Smooth muscle cell (in vitro differentiated cells): ENCODE results near the gene BABAM2. TPM values are rescaled to one million over a fixed set of nuclear protein-coding genes. Genes with fewer than 3 reads are reported as not detected.

ENCODE experiments used
- DNase-seq: peaks from one replicate; lab custom pipeline; 2025; ENCODE audit not compliant: unreplicated experiment; lab: John Stamatoyannopoulos, UW
- H2AFZ ChIP-seq: fragments of 200-600 bp; sonication (generic); 2 replicates; pipeline ENCODE4 v1.6.0; 2016; ENCODE audit warnings: antibody characterized with exemption, low read depth, mild to moderate bottlenecking
- H3F3A ChIP-seq: fragments of 200-600 bp; sonication (generic); 2 replicates; pipeline ENCODE4 v1.6.0; 2017; ENCODE audit warnings: antibody characterized with exemption, low read depth
- H3K27ac ChIP-seq: fragments of 200-600 bp; sonication (generic); 2 replicates; pipeline ENCODE4 v1.5.1; 2016; ENCODE audit warnings: low read depth, mild to moderate bottlenecking
- H3K27me3 ChIP-seq: fragments of 200-600 bp; sonication (generic); 2 replicates; pipeline ENCODE4 v1.6.1; 2016; ENCODE audit warnings: low read depth, mild to moderate bottlenecking
- H3K36me3 ChIP-seq: fragments of 200-600 bp; sonication (generic); 2 replicates; pipeline ENCODE4 v1.5.1; 2016; ENCODE audit warnings: low read depth
- H3K4me1 ChIP-seq: fragments of 200-600 bp; sonication (generic); 2 replicates; pipeline ENCODE4 v1.5.1; 2016; ENCODE audit warnings: low read depth
- H3K4me2 ChIP-seq: fragments of 200-600 bp; sonication (generic); 2 replicates; pipeline ENCODE4 v1.6.0; 2016; ENCODE audit warnings: mild to moderate bottlenecking
- H3K4me3 ChIP-seq: fragments of 200-600 bp; sonication (generic); 2 replicates; pipeline ENCODE4 v1.5.1; 2016; ENCODE audit warnings: mild to moderate bottlenecking
- H3K79me2 ChIP-seq: fragments of 200-600 bp; sonication (generic); 2 replicates; pipeline ENCODE4 v1.6.0; 2016; ENCODE audit warnings: low read depth, mild to moderate bottlenecking
- H3K9ac ChIP-seq: fragments of 200-600 bp; sonication (generic); 2 replicates; pipeline ENCODE4 v1.6.0; 2016; ENCODE audit warnings: low read depth
- H3K9me3 ChIP-seq: fragments of 200-600 bp; sonication (generic); replicated peaks from 2 replicates; pipeline ENCODE4 v1.5.1; 2016; ENCODE audit warnings: low read depth
- H4K20me1 ChIP-seq: fragments of 200-600 bp; sonication (generic); 2 replicates; pipeline ENCODE4 v1.6.0; 2016; ENCODE audit warnings: low read depth
- WGBS: methylation state at CpG from one replicate; pipeline ENCODE4 v1.1.7; 2016; ENCODE audit warnings: low lambda C conversion rate; 5-methylcytosine and 5-hydroxymethylcytosine counted together
- polyA plus RNA-seq: library from polyadenylated mRNA; unstranded; fragments of >200 nt; fragmentation: Nextera tagmentation; extraction: Ambion mirVana; gene quantifications from 2 replicates; pipeline ENCODE4 v1.2.1, GENCODE V29; 2016
- total RNA-seq: library from RNA; depleted of rRNA; stranded (reverse); fragments of >200 nt; gene quantifications from 2 replicates; pipeline ENCODE4 v1.2.3, GENCODE V29; 2014
- TF ChIP-seq, protein P1 (sequence below): fragments of 200-600 bp; sonication (generic); IDR thresholded peaks from 2 replicates; pipeline ENCODE4 v1.5.1; 2017; ENCODE audit warnings: borderline replicate concordance, mild to moderate bottlenecking, antibody characterized with exemption; ENCODE audit not compliant: insufficient read depth, poor library complexity, severe bottlenecking

Gene BABAM2
- total and polyA plus RNA-seq, 2 experiments from 2014 or later = 26.5 to 29.1 TPM

GRCh38 chr2:28274911-28275685 lies 384.6 kb downstream of the BABAM2 start:
- Histone ChIP-seq H3K79me2 (no peaks in the 10 kb centered on the region), H3K27ac (peak overlapping the region; percentile 96), H3K4me1 (peaks cover 16% of the 10 kb centered on the region), H3K4me2 (peak overlapping the region; percentile 65), H3K9me3 (no peaks in the 10 kb centered on the region), H2AFZ (no peak overlapping the region), H3F3A (peaks cover 14% of the 10 kb centered on the region), H3K36me3 (no peaks in the 10 kb centered on the region), H3K4me3 (no peak overlapping the region), H3K9ac (peak overlapping the region; percentile 71), H3K27me3 (no peaks in the 10 kb centered on the region), H4K20me1 (no peaks in the 10 kb centered on the region)
- 16% methylated on average over 11 of the region's 11 CpGs for WGBS
- no peak for DNase-seq
- TF ChIP-seq, protein P1, sequence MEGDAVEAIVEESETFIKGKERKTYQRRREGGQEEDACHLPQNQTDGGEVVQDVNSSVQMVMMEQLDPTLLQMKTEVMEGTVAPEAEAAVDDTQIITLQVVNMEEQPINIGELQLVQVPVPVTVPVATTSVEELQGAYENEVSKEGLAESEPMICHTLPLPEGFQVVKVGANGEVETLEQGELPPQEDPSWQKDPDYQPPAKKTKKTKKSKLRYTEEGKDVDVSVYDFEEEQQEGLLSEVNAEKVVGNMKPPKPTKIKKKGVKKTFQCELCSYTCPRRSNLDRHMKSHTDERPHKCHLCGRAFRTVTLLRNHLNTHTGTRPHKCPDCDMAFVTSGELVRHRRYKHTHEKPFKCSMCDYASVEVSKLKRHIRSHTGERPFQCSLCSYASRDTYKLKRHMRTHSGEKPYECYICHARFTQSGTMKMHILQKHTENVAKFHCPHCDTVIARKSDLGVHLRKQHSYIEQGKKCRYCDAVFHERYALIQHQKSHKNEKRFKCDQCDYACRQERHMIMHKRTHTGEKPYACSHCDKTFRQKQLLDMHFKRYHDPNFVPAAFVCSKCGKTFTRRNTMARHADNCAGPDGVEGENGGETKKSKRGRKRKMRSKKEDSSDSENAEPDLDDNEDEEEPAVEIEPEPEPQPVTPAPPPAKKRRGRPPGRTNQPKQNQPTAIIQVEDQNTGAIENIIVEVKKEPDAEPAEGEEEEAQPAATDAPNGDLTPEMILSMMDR = no peak

DNA sequence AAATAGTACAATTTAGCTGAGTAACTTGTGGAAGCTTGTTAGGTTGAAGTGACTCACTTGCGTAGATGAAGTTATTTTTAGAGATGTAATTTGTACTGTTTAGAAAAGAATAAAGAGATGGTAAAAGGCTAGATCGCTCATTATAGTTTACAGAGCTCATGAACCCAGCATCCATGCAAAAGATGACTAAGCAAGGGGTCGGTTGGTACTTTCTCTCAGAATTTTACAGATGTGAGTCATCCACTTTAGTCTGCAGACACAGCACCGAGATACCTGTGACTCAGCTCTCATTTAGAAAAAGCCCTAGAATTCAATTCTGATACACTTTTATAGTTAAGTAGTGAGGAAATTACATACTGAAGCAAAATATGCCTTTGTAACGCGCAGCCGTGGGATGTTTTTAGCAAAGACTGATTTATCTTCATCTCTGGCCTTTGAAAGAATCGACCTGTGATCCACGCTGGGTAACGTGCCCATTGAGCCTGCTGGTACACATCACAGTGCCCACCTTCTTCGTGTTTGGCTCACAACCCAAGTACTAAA lies 385.6 kb downstream of the BABAM2 start:
- no peaks in the 10 kb centered on the region for H3K79me2 ChIP-seq
- no peak for DNase-seq
- H2AFZ ChIP-seq = no peak overlapping the region
- H3K36me3 ChIP-seq = no peaks in the 10 kb centered on the region
- peak overlapping the region; percentile 96 for H3K27ac ChIP-seq
- peak overlapping the region; percentile 55 for H3K9ac ChIP-seq
- peaks cover 7% of the 10 kb centered on the region for H3F3A ChIP-seq
- H3K4me2 ChIP-seq = peak overlapping the region; percentile 65
- no peaks in the 10 kb centered on the region for H4K20me1 ChIP-seq
- no peaks in the 10 kb centered on the region for H3K27me3 ChIP-seq
- no peak overlapping the region for H3K4me3 ChIP-seq
- WGBS = 13% methylated on average over 11 of the region's 11 CpGs
- no peaks in the 10 kb centered on the region for H3K9me3 ChIP-seq
- peaks cover 16% of the 10 kb centered on the region for H3K4me1 ChIP-seq
- TF ChIP-seq, protein P1 = no peak

- H3K4me1 ChIP-seq = peaks cover 14% of the 10 kb centered on the region
- peaks cover 5% of the 10 kb centered on the region for H3F3A ChIP-seq
- H3K9ac ChIP-seq = peak overlapping the region; percentile 55
- H3K4me3 ChIP-seq = no peak overlapping the region
- H3K36me3 ChIP-seq = no peaks in the 10 kb centered on the region
- peak overlapping the region; percentile 13 for H3K4me2 ChIP-seq
- no peaks in the 10 kb centered on the region for H4K20me1 ChIP-seq
- WGBS = 58% methylated on average over 9 of the region's 9 CpGs
- H3K79me2 ChIP-seq = no peaks in the 10 kb centered on the region
- H3K27me3 ChIP-seq = no peaks in the 10 kb centered on the region
- DNase-seq = no peak
- TF ChIP-seq, protein P1 = no peak
- no peak overlapping the region for H2AFZ ChIP-seq
- no peaks in the 10 kb centered on the region for H3K9me3 ChIP-seq
- H3K27ac ChIP-seq = peak overlapping the region; percentile 96
Observed at GRCh38 chr2:28276807-28277206, 386.3 kb downstream of the BABAM2 start.
